NCI-H748 (cell line): ENCODE data around the gene SDK2.

Source experiments
- DNase-seq: peaks from one replicate; lab custom pipeline; 2025; ENCODE audit not compliant: unreplicated experiment; lab: John Stamatoyannopoulos, UW

The SDK2 gene

GRCh38 chr17:73350864-73351263 lies 293.4 kb downstream of the SDK2 start:
- no peak for DNase-seq

- no peak for DNase-seq
Measured at GRCh38 chr17:73349647-73350046, 294.6 kb downstream of the SDK2 start.

- DNase-seq: no peak
Measured at GRCh38 chr17:73349138-73349537, 295.1 kb downstream of the SDK2 start.

- no peak for DNase-seq
Measured at GRCh38 chr17:73348829-73349095, 295.5 kb downstream of the SDK2 start.

- no peak for DNase-seq
Measured at GRCh38 chr17:73348018-73348828, 296.0 kb downstream of the SDK2 start.

- no peak for DNase-seq
Measured at GRCh38 chr17:73347351-73347750, 296.9 kb downstream of the SDK2 start.

GRCh38 chr17:73346501-73347162 lies 297.6 kb downstream of the SDK2 start:
- DNase-seq: no peak

- no peak for DNase-seq
Measured at GRCh38 chr17:73343739-73344454, 300.3 kb downstream of the SDK2 start.

- no peak for DNase-seq
Measured at GRCh38 chr17:73343168-73343634, 301.0 kb downstream of the SDK2 start.

- DNase-seq: no peak
Measured at GRCh38 chr17:73342541-73343167, 301.6 kb downstream of the SDK2 start.

- no peak for DNase-seq
Measured at GRCh38 chr17:73342050-73342522, 302.2 kb downstream of the SDK2 start.

GRCh38 chr17:73341350-73342049 lies 302.7 kb downstream of the SDK2 start:
- no peak for DNase-seq

- DNase-seq: no peak
Measured at GRCh38 chr17:73340093-73340596, 304.1 kb downstream of the SDK2 start.

GRCh38 chr17:73338566-73339197 lies 305.6 kb downstream of the SDK2 start:
- DNase-seq: no peak

- no peak for DNase-seq
Measured at GRCh38 chr17:73338050-73338521, 306.2 kb downstream of the SDK2 start.

GRCh38 chr17:73337330-73337710 lies 306.9 kb downstream of the SDK2 start:
- DNase-seq: no peak

- DNase-seq: no peak
Measured at GRCh38 chr17:73336408-73337329, 307.6 kb downstream of the SDK2 start.

GRCh38 chr17:73335591-73336407 lies 308.4 kb downstream of the SDK2 start:
- DNase-seq: peak; percentile 51
